Urinary bladder (tissue), 4 donors: ENCODE measurements around the gene CD151. TPM values are rescaled to one million over a fixed set of nuclear protein-coding genes. Genes with fewer than 3 reads are reported as not detected.

Experiments
- DNase-seq: peaks from one replicate; pipeline ENCODE4 v3.0.0-alpha.2; 2015; ENCODE audit errors: extremely low spot score
- H3K27ac ChIP-seq: one replicate; pipeline ENCODE4 v1.5.1; 2013; ENCODE audit warnings: low read depth, mild to moderate bottlenecking, moderate library complexity
- H3K36me3 ChIP-seq: one replicate; pipeline ENCODE4 v1.6.1; 2013; ENCODE audit warnings: mild to moderate bottlenecking, moderate library complexity; ENCODE audit not compliant: insufficient read depth
- H3K4me1 ChIP-seq: one replicate; pipeline ENCODE4 v1.6.1; 2013; ENCODE audit warnings: mild to moderate bottlenecking, moderate library complexity; ENCODE audit not compliant: insufficient read depth
- H3K4me3 ChIP-seq: one replicate; pipeline ENCODE4 v1.5.1; 2013; ENCODE audit warnings: low read depth, low read length
- WGBS: extraction: QIAGEN DNeasy Blood & Tissue Kit; methylation state at CpG from one replicate; pipeline ENCODE4 v1.1.7; 2013; 5-methylcytosine and 5-hydroxymethylcytosine counted together
- polyA plus RNA-seq: library from polyadenylated mRNA; stranded (reverse); fragments of 200-250 nt; gene quantifications from one replicate; pipeline ENCODE4 v1.2.3, GENCODE V29; 2013
- total RNA-seq: library from RNA; depleted of rRNA; stranded (reverse); fragments of >200 nt; gene quantifications from one replicate; pipeline ENCODE4 v1.2.3, GENCODE V29; 2014
- donor health status: healthy with polysubstance abuse.
- donor health status: healthy.

CD151 gene
- total and polyA plus RNA-seq, 2 donors, result 115 to 692 TPM

GRCh38 chr11:863023-863909 is 30.5 kb downstream of the CD151 start:
- Histone ChIP-seq H3K36me3 (no peaks in the 10 kb centered on the region), H3K27ac (no peak overlapping the region), H3K4me3 (no peak overlapping the region), H3K4me1 (no peaks in the 10 kb centered on the region)
- no peak for DNase-seq
- WGBS, result 76% methylated on average over 24 of the region's 24 CpGs

GRCh38 chr11:863910-864827 is 31.4 kb downstream of the CD151 start:
- 92% methylated on average over 31 of the region's 31 CpGs for WGBS
- no peak overlapping the region for H3K4me3 ChIP-seq
- H3K36me3 ChIP-seq, result no peaks in the 10 kb centered on the region
- no peaks in the 10 kb centered on the region for H3K4me1 ChIP-seq
- H3K27ac ChIP-seq, result no peak overlapping the region
- DNase-seq, result no peak

GRCh38 chr11:864898-865297 is 32.1 kb downstream of the CD151 start:
- no peak overlapping the region for H3K4me3 ChIP-seq

GRCh38 chr11:865462-866430 is 33.0 kb downstream of the CD151 start:
- Histone ChIP-seq H3K36me3 (no peaks in the 10 kb centered on the region), H3K4me1 (no peaks in the 10 kb centered on the region), H3K27ac (no peak overlapping the region), H3K4me3 (no peak overlapping the region)
- no peak for DNase-seq
- 81% methylated on average over 41 of the region's 41 CpGs for WGBS

More at GRCh38 chr11:864898-865297, 32.1 kb downstream of the CD151 start:
- H3K4me1 ChIP-seq, result no peaks in the 10 kb centered on the region
- H3K36me3 ChIP-seq, result no peaks in the 10 kb centered on the region
- no peak for DNase-seq
- 86% methylated on average over 10 of the region's 11 CpGs for WGBS
- no peak overlapping the region for H3K27ac ChIP-seq

- no peaks in the 10 kb centered on the region for H3K4me1 ChIP-seq
- H3K36me3 ChIP-seq, result no peaks in the 10 kb centered on the region
- H3K27ac ChIP-seq, result no peak overlapping the region
- no peak overlapping the region for H3K4me3 ChIP-seq
- WGBS, result 86% methylated on average over 14 of the region's 14 CpGs
- no peak for DNase-seq
Measured at GRCh38 chr11:866481-866880, 33.7 kb downstream of the CD151 start.

GRCh38 chr11:867856-868358 is 35.2 kb downstream of the CD151 start:
- H3K36me3 ChIP-seq, result no peaks in the 10 kb centered on the region
- H3K4me1 ChIP-seq, result no peaks in the 10 kb centered on the region
- no peak overlapping the region for H3K4me3 ChIP-seq
- WGBS, result 88% methylated on average over 8 of the region's 8 CpGs
- H3K27ac ChIP-seq, result no peak overlapping the region
- DNase-seq, result no peak

- no peaks in the 10 kb centered on the region for H3K36me3 ChIP-seq
- no peak overlapping the region for H3K27ac ChIP-seq
- no peaks in the 10 kb centered on the region for H3K4me1 ChIP-seq
- no peak overlapping the region for H3K4me3 ChIP-seq
- no peak for DNase-seq
- 87% methylated on average over 17 of the region's 17 CpGs for WGBS
Measured at GRCh38 chr11:868394-868793, 35.6 kb downstream of the CD151 start.

- Histone ChIP-seq H3K36me3 (no peaks in the 10 kb centered on the region), H3K4me3 (no peak overlapping the region), H3K4me1 (no peaks in the 10 kb centered on the region), H3K27ac (no peak overlapping the region)
- 87% methylated on average over 12 of the region's 12 CpGs for WGBS
- no peak for DNase-seq
Measured at GRCh38 chr11:868802-869201, 36.0 kb downstream of the CD151 start.

GRCh38 chr11:869399-870126 is 36.8 kb downstream of the CD151 start:
- H3K36me3 ChIP-seq, result no peaks in the 10 kb centered on the region
- 85% methylated on average over 25 of the region's 25 CpGs for WGBS
- H3K4me1 ChIP-seq, result no peaks in the 10 kb centered on the region

GRCh38 chr11:870127-870413 is 37.3 kb downstream of the CD151 start:
- WGBS, result 65% methylated on average over 8 of the region's 8 CpGs
- Histone ChIP-seq H3K36me3 (no peaks in the 10 kb centered on the region), H3K4me1 (no peaks in the 10 kb centered on the region), H3K27ac (no peak overlapping the region), H3K4me3 (no peak overlapping the region)
- no peak for DNase-seq

More at GRCh38 chr11:869399-870126, 36.8 kb downstream of the CD151 start:
- DNase-seq, result no peak
- Histone ChIP-seq H3K27ac (no peak overlapping the region), H3K4me3 (no peak overlapping the region)

- Histone ChIP-seq H3K36me3 (no peaks in the 10 kb centered on the region), H3K27ac (no peak overlapping the region), H3K4me1 (no peaks in the 10 kb centered on the region), H3K4me3 (no peak overlapping the region)
- 87% methylated on average over 8 of the region's 8 CpGs for WGBS
- DNase-seq, result no peak
Measured at GRCh38 chr11:870418-870817, 37.7 kb downstream of the CD151 start.

GRCh38 chr11:871472-871871 is 38.7 kb downstream of the CD151 start:
- WGBS, result 80% methylated on average over 9 of the region's 9 CpGs

More at GRCh38 chr11:871472-871871, 38.7 kb downstream of the CD151 start:
- Histone ChIP-seq H3K27ac (no peak overlapping the region), H3K36me3 (no peaks in the 10 kb centered on the region), H3K4me1 (no peaks in the 10 kb centered on the region), H3K4me3 (no peak overlapping the region)
- DNase-seq, result no peak
